K562 (cell line): ENCODE data around the gene C14orf180. TPM values are rescaled to one million over a fixed set of nuclear protein-coding genes. Genes with fewer than 3 reads are reported as not detected.

ENCODE experiments used
- ATAC-seq: fragments of 200-7000 bp; cut with Tn5 transposase; 3 replicates; pipeline ENCODE4 v1.9.1; 2020; ENCODE audit warnings: moderate library complexity
- BruUV-seq: library from RNA; stranded (reverse); fragments of 400-500 nt; replicated peaks from 2 replicates; lab custom pipeline; 2021; lab: Mats Ljungman, UMichigan
- CTCF ChIA-PET: fragments of 300-600 bp; formaldehyde crosslinking; extraction: SDS; loops from one replicate; lab custom pipeline; 2021; ENCODE audit warnings: low intra/inter-chr PET ratio; lab: Yijun Ruan, JAX
- POLR2A ChIA-PET: fragments of 300-600, 350-650 bp; sonication (Branson Sonifier 250); formaldehyde crosslinking; extraction: SDS; loops from one replicate; lab custom pipeline; 2021; ENCODE audit warnings: antibody characterized with exemption, inconsistent platforms; lab: Yijun Ruan, JAX
- DNase-seq, 4 experiments: peaks; one replicate each; pipeline versions ENCODE4 v3.0.0 to v3.0.0-alpha.2; 2011 to 2018; ENCODE audit warnings: low spot score in 3 of 4, mixed read lengths in 3 of 4; ENCODE audit errors: extremely low read depth in 1 of 4
- FAIRE-seq: peaks from 2 replicates; lab custom pipeline; 2011; peaks lifted over from hg19 to GRCh38; lab: Jason Lieb, UNC
- H2AFZ ChIP-seq: 2 replicates; pipeline ENCODE4 v1.6.0; 2011; ENCODE audit warnings: low read depth, low read length, control low read depth, inconsistent platforms
- H3K27ac ChIP-seq: fragments of 200-600 bp; 3 replicates; pipeline ENCODE4 v1.8.0; 2011; ENCODE audit warnings: low read depth, mild to moderate bottlenecking, control low read depth, inconsistent platforms, low read length, moderate library complexity, mixed read lengths; ENCODE audit errors: extremely low read depth
- H3K27me3 ChIP-seq, 2 experiments: fragments of 300-600 bp in 1 of 2; 2 replicates in 1 of 2; 3 replicates in 1 of 2; pipeline versions ENCODE4 v1.6.0 to v1.8.0; 2011; ENCODE audit warnings: inconsistent platforms in 2 of 2, low read length in 2 of 2, mild to moderate bottlenecking in 1 of 2, mixed read lengths in 1 of 2, moderate library complexity in 1 of 2; ENCODE audit not compliant: control insufficient read depth in 2 of 2, insufficient read depth in 2 of 2
- H3K36me3 ChIP-seq: fragments of 300-600 bp; 3 replicates; pipeline ENCODE4 v1.8.0; 2011; ENCODE audit warnings: mild to moderate bottlenecking, low read length, inconsistent platforms; ENCODE audit not compliant: control insufficient read depth, insufficient read depth
- H3K4me1 ChIP-seq, 2 experiments: fragments of 200-600 bp in 1 of 2; replicated peaks in 1 of 2; 2 replicates in 1 of 2; 3 replicates in 1 of 2; pipeline versions ENCODE4 v1.5.1 to v1.8.0; 2011; ENCODE audit warnings: inconsistent platforms in 2 of 2, low read length in 2 of 2, mild to moderate bottlenecking in 1 of 2, mixed read lengths in 1 of 2, moderate library complexity in 1 of 2; ENCODE audit not compliant: control insufficient read depth in 2 of 2, insufficient read depth in 2 of 2
- H3K4me2 ChIP-seq: 2 replicates; pipeline ENCODE4 v1.6.1; 2011; ENCODE audit warnings: low read length, control low read depth, inconsistent platforms, mixed read lengths; ENCODE audit not compliant: insufficient read depth
- H3K4me3 ChIP-seq: fragments of 200-600 bp; sonication (generic), shearing (Covaris generic); 2 replicates; pipeline ENCODE4 v1.5.1; 2016; ENCODE audit warnings: control low read depth, inconsistent platforms
- H3K79me2 ChIP-seq: fragments of 200-600 bp; 3 replicates; pipeline ENCODE4 v1.8.0; 2011; ENCODE audit warnings: low read length, inconsistent platforms; ENCODE audit not compliant: control insufficient read depth, insufficient read depth
- H3K9ac ChIP-seq, 2 experiments: 2 replicates each; pipeline versions ENCODE4 v1.6.0 to v1.6.1; 2011; ENCODE audit warnings: low read depth in 2 of 2, low read length in 2 of 2, control low read depth in 1 of 2, inconsistent platforms in 1 of 2, mild to moderate bottlenecking in 1 of 2, mixed read lengths in 1 of 2; ENCODE audit not compliant: insufficient read depth in 1 of 2
- H3K9me1 ChIP-seq: one replicate; pipeline ENCODE4 v1.6.0; 2011; ENCODE audit warnings: inconsistent platforms, mild to moderate bottlenecking, low read length, moderate library complexity; ENCODE audit not compliant: control insufficient read depth, insufficient read depth
- H3K9me3 ChIP-seq: replicated peaks from 2 replicates; pipeline ENCODE4 v1.5.1; 2011; ENCODE audit warnings: low read depth, low read length, inconsistent platforms; ENCODE audit not compliant: control insufficient read depth, insufficient read depth
- H4K20me1 ChIP-seq: replicated peaks from 2 replicates; pipeline ENCODE4 v1.6.1; 2011; ENCODE audit warnings: low read length, inconsistent platforms, mixed read lengths; ENCODE audit not compliant: control insufficient read depth, insufficient read depth
- CBFA2T3 ChIP-seq: fragments of 450-650 bp; IDR thresholded peaks from 2 replicates; pipeline ENCODE4 v1.6.1; 2017
- CBX2 ChIP-seq: fragments of 200-600 bp; sonication (generic); IDR thresholded peaks from one replicate; pipeline ENCODE4 v1.6.1; 2012; ENCODE audit warnings: mild to moderate bottlenecking, low read length, inconsistent platforms; ENCODE audit not compliant: insufficient read depth, poor library complexity, severe bottlenecking
- DDX20 ChIP-seq: fragments of 450-650 bp; IDR thresholded peaks from 2 replicates; pipeline ENCODE4 v1.6.1; 2016; ENCODE audit warnings: missing genetic modification characterization, low read depth, mild to moderate bottlenecking, missing compliant biosample characterization, moderate library complexity
- NR2F6 ChIP-seq: fragments of 450-650 bp; formaldehyde crosslinking; IDR thresholded peaks from 2 replicates; pipeline ENCODE4 v1.4.0; 2020; ENCODE audit warnings: mild to moderate bottlenecking
- SETDB1 ChIP-seq: IDR thresholded peaks from one replicate; pipeline ENCODE4 v1.6.1; 2012; ENCODE audit warnings: low read length, control low read depth, inconsistent platforms
- SMAD2 ChIP-seq: fragments of 150-350 bp; IDR thresholded peaks from 2 replicates; pipeline ENCODE4 v1.6.1; 2014; ENCODE audit warnings: low read depth, mild to moderate bottlenecking, low read length
- TAF7 ChIP-seq: fragments of 450-650 bp; IDR thresholded peaks from 2 replicates; pipeline ENCODE4 v1.6.1; 2016; ENCODE audit warnings: missing genetic modification characterization, missing compliant biosample characterization
- ZNF551 ChIP-seq: fragments of 250-450 bp; sonication (Bioruptor Pico); IDR thresholded peaks from 2 replicates; pipeline ENCODE4 v1.5.0; 2021; ENCODE audit warnings: mild to moderate bottlenecking, moderate library complexity
- ZNF764 ChIP-seq: fragments of 250-450 bp; sonication (Bioruptor Pico); IDR thresholded peaks from 2 replicates; pipeline ENCODE4 v1.4.0; 2020; ENCODE audit warnings: low read depth, mild to moderate bottlenecking, moderate library complexity
- WGBS: fragments of 100-300 bp; shearing (Covaris generic); methylation state at CpG from one replicate; pipeline ENCODE4 v1.1.6; 2016; ENCODE audit warnings: low coverage, mixed read lengths; ENCODE audit not compliant: insufficient coverage; ENCODE audit errors: missing lambda C conversion rate; 5-methylcytosine and 5-hydroxymethylcytosine counted together
- in situ Hi-C: fragments of 300-500 bp; cut with MboI; formaldehyde crosslinking; loops from 4 replicates; pipeline ENCODE4 v1.15.0; 2018; ENCODE audit warnings: inconsistent platforms, mixed read lengths
- intact Hi-C: fragments of 100-400 bp; cut with micrococcal nuclease; formaldehyde crosslinking; loops from 2 replicates; pipeline ENCODE4 v1.14.2; 2022
- polyA plus RNA-seq, 8 experiments: library from polyadenylated mRNA; depleted of rRNA in 4 of 8; stranded (reverse) in 5 of 8; unstranded in 3 of 8; fragments of >200 nt; fragmentation: Nextera tagmentation in 2 of 8; fragmentation: Illumina TruSeq in 1 of 8; extraction: Ambion mirVana in 2 of 8; extraction: Trizol in 1 of 8; gene quantifications; 2 replicates each; pipeline versions ENCODE4 v1.2.1 to v1.2.3, GENCODE V29; 2011 to 2014; ENCODE audit warnings: inconsistent platforms in 1 of 8, missing spikeins in 1 of 8
- total RNA-seq, 7 experiments: library from RNA; depleted of rRNA in 6 of 7; stranded (reverse); fragments of >200 nt in 6 of 7; fragmentation: Illumina TruSeq in 2 of 7; extraction: Trizol in 2 of 7; gene quantifications; 2 replicates each; pipeline versions ENCODE4 v1.2.1 to v1.2.3, GENCODE V29; 2011 to 2021; ENCODE audit warnings: low replicate concordance in 1 of 7
- TF ChIP-seq, protein P1 (sequence below): fragments of 450-650 bp; formaldehyde crosslinking; IDR thresholded peaks from 2 replicates; pipeline ENCODE4 v1.4.0; 2020; ENCODE audit warnings: mild to moderate bottlenecking, moderate library complexity
- TF ChIP-seq, protein P2 (sequence below): fragments of 250-450 bp; sonication (Bioruptor Pico); IDR thresholded peaks from 2 replicates; pipeline ENCODE4 v1.5.0; 2020; ENCODE audit warnings: mild to moderate bottlenecking
- TF ChIP-seq, protein P3 (sequence below): sonication (generic); formaldehyde crosslinking; IDR thresholded peaks from 2 replicates; pipeline ENCODE4 v1.8.1; 2022; ENCODE audit warnings: missing genetic modification reagents
- TF ChIP-seq, protein P4 (sequence below), 2 experiments: fragments of 450-650 bp in 1 of 2; sonication (generic) in 1 of 2; formaldehyde crosslinking; conservative IDR thresholded peaks; 2 replicates each; pipeline versions ENCODE4 v1.4.0 to v1.8.1; 2020 to 2022; ENCODE audit warnings: mild to moderate bottlenecking in 1 of 2, missing genetic modification reagents in 1 of 2
- TF ChIP-seq, protein P5 (sequence below): fragments of 250-450 bp; sonication (Bioruptor Pico); IDR thresholded peaks from 2 replicates; pipeline ENCODE4 v1.8.0; 2022; ENCODE audit warnings: inconsistent platforms
- TF ChIP-seq, protein P6 (sequence below): fragments of 250-450 bp; sonication (Bioruptor Pico); IDR thresholded peaks from 2 replicates; pipeline ENCODE4 v1.9.0; 2021; ENCODE audit warnings: mild to moderate bottlenecking

C14orf180 gene
- total and polyA plus RNA-seq, 9 of the 15 experiments (the other 6 are each of a cell fraction or from before 2014, with no cell fraction given): not detected

DNA sequence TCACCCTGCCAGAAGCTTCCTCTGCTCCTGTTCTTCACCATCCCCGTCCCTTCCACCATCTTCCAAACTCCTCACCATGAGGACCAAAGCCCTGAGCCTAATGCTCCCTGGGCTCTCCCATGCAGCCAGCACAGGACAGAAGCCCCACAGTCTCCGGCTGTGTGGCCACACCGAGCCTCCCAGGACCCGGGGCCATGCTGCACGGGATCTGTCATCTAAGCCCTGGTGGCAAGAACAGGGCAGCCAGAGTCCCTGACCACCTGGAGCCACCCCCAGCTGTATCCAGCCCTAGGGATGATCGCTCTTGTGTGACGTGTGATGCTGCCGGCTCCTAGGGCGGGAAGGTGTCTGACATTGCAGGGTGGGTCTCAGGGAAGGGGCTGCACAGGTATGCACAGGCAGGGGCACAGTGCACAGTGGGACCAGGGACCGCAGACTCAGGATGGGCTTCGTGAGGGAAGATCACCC is 16.9 kb downstream of the C14orf180 start:
- Histone ChIP-seq H3K9ac (no peak overlapping the region), H3K4me2 (no peak overlapping the region), H3K4me3 (no peak overlapping the region), H3K27ac (no peak overlapping the region), H2AFZ (no peak overlapping the region), H3K9me1 (no peaks in the 10 kb centered on the region), H3K27me3 (peaks cover 0 to 12% of the 10 kb centered on the region in 2 experiments; a peak in 2 of 5 replicates), H3K9me3 (no peaks in the 10 kb centered on the region), H4K20me1 (peaks cover 9% of the 10 kb centered on the region; the same call in 1 of the 2 replicates), H3K36me3 (no peaks in the 10 kb centered on the region), H3K79me2 (no peaks in the 10 kb centered on the region), H3K4me1 (no peaks in the 10 kb centered on the region; a peak in 1 of 5 replicates)
- ATAC-seq (no peak), DNase-seq (no peak), FAIRE-seq (no peak)
- POLR2A ChIA-PET: no interaction called here
- intact Hi-C loops: no loop called here
- WGBS: 0% methylated on average over 10 of the region's 11 CpGs
- CTCF ChIA-PET: no interaction called here
- no TSS peak for BruUV-seq
- in situ Hi-C loops: no loop called here
- TF ChIP-seq SMAD2: no peak
- TF ChIP-seq, protein P1, sequence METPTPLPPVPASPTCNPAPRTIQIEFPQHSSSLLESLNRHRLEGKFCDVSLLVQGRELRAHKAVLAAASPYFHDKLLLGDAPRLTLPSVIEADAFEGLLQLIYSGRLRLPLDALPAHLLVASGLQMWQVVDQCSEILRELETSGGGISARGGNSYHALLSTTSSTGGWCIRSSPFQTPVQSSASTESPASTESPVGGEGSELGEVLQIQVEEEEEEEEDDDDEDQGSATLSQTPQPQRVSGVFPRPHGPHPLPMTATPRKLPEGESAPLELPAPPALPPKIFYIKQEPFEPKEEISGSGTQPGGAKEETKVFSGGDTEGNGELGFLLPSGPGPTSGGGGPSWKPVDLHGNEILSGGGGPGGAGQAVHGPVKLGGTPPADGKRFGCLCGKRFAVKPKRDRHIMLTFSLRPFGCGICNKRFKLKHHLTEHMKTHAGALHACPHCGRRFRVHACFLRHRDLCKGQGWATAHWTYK: no peak
- TF ChIP-seq SETDB1: no peak
- no peak for TF ChIP-seq DDX20 (tag)
- no peak for TF ChIP-seq ZNF764 (CRISPR knock-in tag)
- TF ChIP-seq, protein P2, sequence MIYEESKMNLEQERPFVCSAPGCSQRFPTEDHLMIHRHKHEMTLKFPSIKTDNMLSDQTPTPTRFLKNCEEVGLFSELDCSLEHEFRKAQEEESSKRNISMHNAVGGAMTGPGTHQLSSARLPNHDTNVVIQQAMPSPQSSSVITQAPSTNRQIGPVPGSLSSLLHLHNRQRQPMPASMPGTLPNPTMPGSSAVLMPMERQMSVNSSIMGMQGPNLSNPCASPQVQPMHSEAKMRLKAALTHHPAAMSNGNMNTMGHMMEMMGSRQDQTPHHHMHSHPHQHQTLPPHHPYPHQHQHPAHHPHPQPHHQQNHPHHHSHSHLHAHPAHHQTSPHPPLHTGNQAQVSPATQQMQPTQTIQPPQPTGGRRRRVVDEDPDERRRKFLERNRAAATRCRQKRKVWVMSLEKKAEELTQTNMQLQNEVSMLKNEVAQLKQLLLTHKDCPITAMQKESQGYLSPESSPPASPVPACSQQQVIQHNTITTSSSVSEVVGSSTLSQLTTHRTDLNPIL (CRISPR knock-in tag): no peak
- TF ChIP-seq, protein P3, sequence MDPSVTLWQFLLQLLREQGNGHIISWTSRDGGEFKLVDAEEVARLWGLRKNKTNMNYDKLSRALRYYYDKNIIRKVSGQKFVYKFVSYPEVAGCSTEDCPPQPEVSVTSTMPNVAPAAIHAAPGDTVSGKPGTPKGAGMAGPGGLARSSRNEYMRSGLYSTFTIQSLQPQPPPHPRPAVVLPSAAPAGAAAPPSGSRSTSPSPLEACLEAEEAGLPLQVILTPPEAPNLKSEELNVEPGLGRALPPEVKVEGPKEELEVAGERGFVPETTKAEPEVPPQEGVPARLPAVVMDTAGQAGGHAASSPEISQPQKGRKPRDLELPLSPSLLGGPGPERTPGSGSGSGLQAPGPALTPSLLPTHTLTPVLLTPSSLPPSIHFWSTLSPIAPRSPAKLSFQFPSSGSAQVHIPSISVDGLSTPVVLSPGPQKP (CRISPR knock-in tag): no peak
- TF ChIP-seq, protein P4, sequence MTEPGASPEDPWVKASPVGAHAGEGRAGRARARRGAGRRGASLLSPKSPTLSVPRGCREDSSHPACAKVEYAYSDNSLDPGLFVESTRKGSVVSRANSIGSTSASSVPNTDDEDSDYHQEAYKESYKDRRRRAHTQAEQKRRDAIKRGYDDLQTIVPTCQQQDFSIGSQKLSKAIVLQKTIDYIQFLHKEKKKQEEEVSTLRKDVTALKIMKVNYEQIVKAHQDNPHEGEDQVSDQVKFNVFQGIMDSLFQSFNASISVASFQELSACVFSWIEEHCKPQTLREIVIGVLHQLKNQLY (CRISPR knock-in tag; conservative IDR thresholded peaks at IDR 0.05): no peak
- TF ChIP-seq CBFA2T3: no peak
- no peak for TF ChIP-seq ZNF551 (CRISPR knock-in tag)
- TF ChIP-seq TAF7 (tag): no peak
- TF ChIP-seq, protein P5, sequence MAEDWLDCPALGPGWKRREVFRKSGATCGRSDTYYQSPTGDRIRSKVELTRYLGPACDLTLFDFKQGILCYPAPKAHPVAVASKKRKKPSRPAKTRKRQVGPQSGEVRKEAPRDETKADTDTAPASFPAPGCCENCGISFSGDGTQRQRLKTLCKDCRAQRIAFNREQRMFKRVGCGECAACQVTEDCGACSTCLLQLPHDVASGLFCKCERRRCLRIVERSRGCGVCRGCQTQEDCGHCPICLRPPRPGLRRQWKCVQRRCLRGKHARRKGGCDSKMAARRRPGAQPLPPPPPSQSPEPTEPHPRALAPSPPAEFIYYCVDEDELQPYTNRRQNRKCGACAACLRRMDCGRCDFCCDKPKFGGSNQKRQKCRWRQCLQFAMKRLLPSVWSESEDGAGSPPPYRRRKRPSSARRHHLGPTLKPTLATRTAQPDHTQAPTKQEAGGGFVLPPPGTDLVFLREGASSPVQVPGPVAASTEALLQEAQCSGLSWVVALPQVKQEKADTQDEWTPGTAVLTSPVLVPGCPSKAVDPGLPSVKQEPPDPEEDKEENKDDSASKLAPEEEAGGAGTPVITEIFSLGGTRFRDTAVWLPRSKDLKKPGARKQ (CRISPR knock-in tag): no peak
- no peak for TF ChIP-seq CBX2
- no peak for TF ChIP-seq NR2F6 (CRISPR knock-in tag)
- TF ChIP-seq, protein P6, sequence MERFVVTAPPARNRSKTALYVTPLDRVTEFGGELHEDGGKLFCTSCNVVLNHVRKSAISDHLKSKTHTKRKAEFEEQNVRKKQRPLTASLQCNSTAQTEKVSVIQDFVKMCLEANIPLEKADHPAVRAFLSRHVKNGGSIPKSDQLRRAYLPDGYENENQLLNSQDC (CRISPR knock-in tag): no peak
